OCI-LY1 (cell line): ENCODE measurements around the gene CHCHD6.

Source experiments
- H2AFZ ChIP-seq: fragments of 200-600 bp; sonication (generic), shearing (Covaris generic); 2 replicates; pipeline ENCODE4 v1.6.0; 2014; ENCODE audit warnings: antibody characterized with exemption, mild to moderate bottlenecking, low read length
- H3F3A ChIP-seq: fragments of 200-600 bp; sonication (generic), shearing (Covaris generic); 2 replicates; pipeline ENCODE4 v1.6.0; 2014; ENCODE audit warnings: mild to moderate bottlenecking, antibody characterized with exemption, low read length, moderate library complexity; ENCODE audit not compliant: insufficient read depth
- H3K27ac ChIP-seq: fragments of 200-600 bp; sonication (generic); 2 replicates; pipeline ENCODE4 v1.5.1; 2014; ENCODE audit warnings: low read length, mixed run types, mild to moderate bottlenecking, low read depth; ENCODE audit not compliant: poor library complexity, severe bottlenecking
- H3K27me3 ChIP-seq: fragments of 200-600 bp; sonication (generic); 2 replicates; pipeline ENCODE4 v1.6.0; 2014; ENCODE audit warnings: antibody characterized with exemption, mild to moderate bottlenecking, low read length, moderate library complexity; ENCODE audit not compliant: insufficient read depth
- H3K36me3 ChIP-seq: fragments of 200-600 bp; sonication (generic); 2 replicates; pipeline ENCODE4 v1.6.1; 2014; ENCODE audit warnings: mild to moderate bottlenecking, antibody characterized with exemption, low read length, moderate library complexity, mixed read lengths; ENCODE audit not compliant: insufficient read depth
- H3K4me1 ChIP-seq: fragments of 200-600 bp; sonication (generic); 2 replicates; pipeline ENCODE4 v1.5.1; 2014; ENCODE audit warnings: mild to moderate bottlenecking, low read length, moderate library complexity; ENCODE audit not compliant: insufficient read depth, severe bottlenecking
- H3K4me2 ChIP-seq: fragments of 200-600 bp; sonication (generic), shearing (Covaris generic); 2 replicates; pipeline ENCODE4 v1.6.1; 2014; ENCODE audit warnings: low read length
- H3K4me3 ChIP-seq: fragments of 200-600 bp; sonication (generic); 2 replicates; pipeline ENCODE4 v1.5.1; 2014; ENCODE audit warnings: low read length, low read depth, mild to moderate bottlenecking, mixed read lengths; ENCODE audit not compliant: poor library complexity, severe bottlenecking
- H3K79me2 ChIP-seq: fragments of 200-600 bp; shearing (Covaris generic); 2 replicates; pipeline ENCODE4 v1.6.1; 2016; ENCODE audit warnings: mixed run types, low read length, mixed read lengths; ENCODE audit not compliant: insufficient read depth
- H3K9ac ChIP-seq: fragments of 200-600 bp; sonication (generic), shearing (Covaris generic); 2 replicates; pipeline ENCODE4 v1.6.1; 2014; ENCODE audit warnings: mild to moderate bottlenecking, low read length, mixed read lengths
- H3K9me2 ChIP-seq: fragments of 200-600 bp; sonication (generic), shearing (Covaris generic); 2 replicates; pipeline ENCODE4 v1.6.1; 2014; ENCODE audit warnings: low read depth, mild to moderate bottlenecking, low read length, mixed read lengths
- H3K9me3 ChIP-seq: fragments of 200-600 bp; shearing (Covaris generic); 2 replicates; pipeline ENCODE4 v1.6.1; 2014; ENCODE audit warnings: low read length, mixed read lengths
- H4K20me1 ChIP-seq: fragments of 200-600 bp; sonication (generic), shearing (Covaris generic); 2 replicates; pipeline ENCODE4 v1.6.0; 2016; ENCODE audit warnings: mild to moderate bottlenecking, low read length; ENCODE audit not compliant: insufficient read depth
- CTCF ChIP-seq: fragments of 200-600 bp; sonication (generic), shearing (Covaris generic); IDR thresholded peaks from 2 replicates; pipeline ENCODE4 v1.5.1; 2017; ENCODE audit warnings: mild to moderate bottlenecking, antibody characterized with exemption, low read length, moderate library complexity, mixed read lengths
- EZH2 ChIP-seq: fragments of 200-600 bp; sonication (generic), shearing (Covaris generic); IDR thresholded peaks from 2 replicates; pipeline ENCODE4 v1.8.0; 2017; ENCODE audit warnings: borderline replicate concordance, mixed run types, mild to moderate bottlenecking, antibody characterized with exemption, low read length, moderate library complexity, mixed read lengths

Gene CHCHD6

DNA sequence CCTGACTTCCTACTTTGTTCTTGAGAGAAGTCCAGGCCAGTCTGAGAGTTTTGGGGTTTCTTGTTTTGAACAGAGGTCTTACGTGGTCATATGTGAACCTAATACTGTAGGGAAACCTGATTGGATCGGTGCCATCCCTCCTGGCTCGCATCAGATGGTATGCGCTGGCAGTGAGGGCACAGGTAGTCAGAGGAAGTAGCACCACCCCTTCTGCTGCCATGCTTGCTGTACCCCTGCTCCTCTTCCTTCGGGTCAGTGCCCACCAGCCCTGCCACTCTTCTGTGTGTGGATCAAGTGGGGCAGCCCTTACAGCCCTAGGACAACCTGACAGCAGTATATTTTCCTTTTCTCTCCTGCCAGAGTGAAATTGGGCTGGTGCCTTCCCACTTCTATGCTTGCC lies 39.7 kb downstream of the CHCHD6 start:
- Histone ChIP-seq H3K4me2 (no peak overlapping the region), H3K4me1 (no peaks in the 10 kb centered on the region), H3K9me3 (no peaks in the 10 kb centered on the region), H3K4me3 (no peak overlapping the region), H3K36me3 (no peaks in the 10 kb centered on the region), H3K27me3 (no peaks in the 10 kb centered on the region), H3F3A (no peaks in the 10 kb centered on the region), H3K9ac (no peak overlapping the region), H3K27ac (no peak overlapping the region), H3K9me2 (no peaks in the 10 kb centered on the region), H4K20me1 (no peaks in the 10 kb centered on the region), H2AFZ (no peak overlapping the region), H3K79me2 (no peaks in the 10 kb centered on the region)
- TF ChIP-seq CTCF (no peak), EZH2 (no peak)

- Histone ChIP-seq H3K4me2 (no peak overlapping the region), H3K4me1 (no peaks in the 10 kb centered on the region), H3K27me3 (no peaks in the 10 kb centered on the region; the same call in 1 of the 2 replicates), H2AFZ (no peak overlapping the region), H3K9me2 (no peaks in the 10 kb centered on the region), H3K27ac (no peak overlapping the region), H3K4me3 (no peak overlapping the region), H3K9me3 (no peaks in the 10 kb centered on the region), H3F3A (no peaks in the 10 kb centered on the region), H4K20me1 (no peaks in the 10 kb centered on the region), H3K79me2 (no peaks in the 10 kb centered on the region), H3K9ac (no peak overlapping the region), H3K36me3 (no peaks in the 10 kb centered on the region)
- TF ChIP-seq EZH2 (no peak), CTCF (no peak)
Measured at GRCh38 chr3:126745760-126746394, 41.8 kb downstream of the CHCHD6 start.

- H3K79me2 ChIP-seq = no peaks in the 10 kb centered on the region
- H3K36me3 ChIP-seq = no peaks in the 10 kb centered on the region
- no peaks in the 10 kb centered on the region for H4K20me1 ChIP-seq
- H3K9ac ChIP-seq = no peak overlapping the region
- no peaks in the 10 kb centered on the region for H3F3A ChIP-seq
- no peak overlapping the region for H3K4me3 ChIP-seq
- H3K9me2 ChIP-seq = no peaks in the 10 kb centered on the region
- TF ChIP-seq CTCF (no peak), EZH2 (no peak)
- H2AFZ ChIP-seq = no peak overlapping the region
- no peak overlapping the region for H3K27ac ChIP-seq
- H3K4me1 ChIP-seq = no peaks in the 10 kb centered on the region
- H3K27me3 ChIP-seq = no peaks in the 10 kb centered on the region; the same call in 1 of the 2 replicates
- no peaks in the 10 kb centered on the region for H3K9me3 ChIP-seq
- no peak overlapping the region for H3K4me2 ChIP-seq
Measured at GRCh38 chr3:126746395-126747177, 42.5 kb downstream of the CHCHD6 start.
